ENCODE data around the gene AMPD2. TPM values are rescaled to one million over a fixed set of nuclear protein-coding genes. Genes with fewer than 3 reads are reported as not detected.
"Not testable (repeated sequence)": the region's sequence is repeated elsewhere in the genome, so short reads cannot be mapped to it uniquely, and the experiment has no call there.

The AMPD2 gene
- polyA plus RNA-seq, 1 donor (not counting 4 experiments of a cell fraction or from before 2014, with no cell fraction given): 17.6 TPM

DNA sequence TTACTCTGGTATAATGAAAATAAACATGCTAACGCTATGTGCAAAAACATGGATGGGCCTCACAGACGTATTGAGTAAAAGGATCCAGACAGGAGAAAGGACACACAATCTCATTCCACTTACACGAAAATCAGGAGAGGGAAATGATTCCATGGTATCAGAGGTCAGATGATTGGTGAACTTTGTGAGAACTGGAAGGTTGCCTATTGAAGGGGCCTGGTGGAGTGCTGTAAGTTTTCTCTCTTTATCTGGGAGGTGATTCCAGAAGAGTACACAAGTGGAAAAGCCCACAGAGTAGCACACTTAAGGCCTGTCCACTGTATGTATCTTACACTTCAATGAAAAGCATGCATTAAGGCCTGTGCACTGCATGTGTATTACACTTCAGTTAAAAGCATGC, 57.8 kb downstream of the AMPD2 start:
- H3K27ac ChIP-seq (ENCODE audit: control insufficient read depth, insufficient read depth, low read length): no peak overlapping the region
- H4K20me1 ChIP-seq (ENCODE audit: control insufficient read depth, extremely low read depth, insufficient read depth, low read length): no peaks in the 10 kb centered on the region
- no peaks in the 10 kb centered on the region for H3K36me3 ChIP-seq (ENCODE audit: control insufficient read depth in 2 of 2, extremely low read depth in 1 of 2, insufficient read depth in 2 of 2, low read length in 2 of 2)
- no peaks in the 10 kb centered on the region for H3K9me1 ChIP-seq (ENCODE audit: control insufficient read depth, extremely low read depth, insufficient read depth, low read length)
- dilution Hi-C loops (cut with MboI; ENCODE audit: extremely low pct_ligation_motif_present, low sequenced_read_pairs): no loop called here
- no peak overlapping the region for H3K9ac ChIP-seq (ENCODE audit: control insufficient read depth, extremely low read depth, insufficient read depth, low read length)
- H2AFZ ChIP-seq (ENCODE audit: control insufficient read depth, low read length): no peak overlapping the region
- TF ChIP-seq EZH2 (IDR thresholded peaks at IDR 0.05; ENCODE audit: low read length) (no peak), CTCF (optimal IDR thresholded peaks at IDR 0.05 in 1 of 3, IDR thresholded peaks at IDR 0.05 in 1 of 3, conservative IDR thresholded peaks at IDR 0.05 in 1 of 3; ENCODE audit: extremely low read depth in 1 of 3, insufficient read depth in 2 of 3, low read length in 3 of 3) (no peak)
- no peak overlapping the region for H3K4me2 ChIP-seq (ENCODE audit: control insufficient read depth, extremely low read depth, insufficient read depth, low read depth, low read length)
- FAIRE-seq (no peak), DNase-seq (ENCODE audit: low read depth, low spot score) (no peak)
- no peaks in the 10 kb centered on the region for H3K27me3 ChIP-seq (ENCODE audit: control insufficient read depth, extremely low read depth, insufficient read depth, low read length)
- no peak overlapping the region for H3K4me3 ChIP-seq (ENCODE audit: control insufficient read depth in 2 of 3, extremely low read depth in 1 of 3, insufficient read depth in 2 of 3, low read depth in 1 of 3, low read length in 3 of 3)
- H3K9me3 ChIP-seq (ENCODE audit: control insufficient read depth, low read depth, low read length): no peaks in the 10 kb centered on the region
- no peaks in the 10 kb centered on the region for H3K4me1 ChIP-seq (ENCODE audit: control insufficient read depth, extremely low read depth, insufficient read depth, low read length)
- no peaks in the 10 kb centered on the region for H3K79me2 ChIP-seq (ENCODE audit: control insufficient read depth, insufficient read depth, low read length)

- H3K4me1 ChIP-seq (ENCODE audit: control insufficient read depth, extremely low read depth, insufficient read depth, low read length); H3K36me3 ChIP-seq (ENCODE audit: control insufficient read depth in 2 of 2, extremely low read depth in 1 of 2, insufficient read depth in 2 of 2, low read length in 2 of 2); dilution Hi-C loops (cut with MboI; ENCODE audit: extremely low pct_ligation_motif_present, low sequenced_read_pairs); H3K79me2 ChIP-seq (ENCODE audit: control insufficient read depth, insufficient read depth, low read length); FAIRE-seq; H3K9me1 ChIP-seq (ENCODE audit: control insufficient read depth, extremely low read depth, insufficient read depth, low read length); H3K9me3 ChIP-seq (ENCODE audit: control insufficient read depth, low read depth, low read length); DNase-seq (ENCODE audit: low read depth, low spot score); H3K27me3 ChIP-seq (ENCODE audit: control insufficient read depth, extremely low read depth, insufficient read depth, low read length); H4K20me1 ChIP-seq (ENCODE audit: control insufficient read depth, extremely low read depth, insufficient read depth, low read length); H3K9ac ChIP-seq (ENCODE audit: control insufficient read depth, extremely low read depth, insufficient read depth, low read length); H3K27ac ChIP-seq (ENCODE audit: control insufficient read depth, insufficient read depth, low read length); H2AFZ ChIP-seq (ENCODE audit: control insufficient read depth, low read length); H3K4me2 ChIP-seq (ENCODE audit: control insufficient read depth, extremely low read depth, insufficient read depth, low read depth, low read length); H3K4me3 ChIP-seq (ENCODE audit: control insufficient read depth in 2 of 3, extremely low read depth in 1 of 3, insufficient read depth in 2 of 3, low read depth in 1 of 3, low read length in 3 of 3): not testable (repeated sequence)
Observed at GRCh38 chr1:109678637-109679036, 59.0 kb downstream of the AMPD2 start.

Small RNA genes lying within 50 kb of the gene (small RNA-seq; reads per million reads assigned to genes)
- 0 to 1.5 (median 1.3) reads per million in 3 experiments for gene RNU6V (ENCODE audit: insufficient read length in 3 of 3, low read depth in 3 of 3, low replicate concordance in 1 of 3)

Other genes with a start within 250 kb of the AMPD2 start
- 1.3 to 2.8 TPM (median 1.6 TPM) in 3 replicates for gene SORT1, start 221.9 kb upstream of the AMPD2 start, polyA plus RNA-seq
- gene PSMA5, start 193.4 kb upstream of the AMPD2 start, polyA plus RNA-seq: 111 to 150 TPM (median 131 TPM) in 3 replicates
- not detected in 3 replicates for gene SYPL2, start 153.3 kb upstream of the AMPD2 start, polyA plus RNA-seq
- 1.2 to 2.0 TPM (median 1.5 TPM) in 3 replicates for gene ATXN7L2, start 135.9 kb upstream of the AMPD2 start, polyA plus RNA-seq
- 4.9 to 7.6 TPM (median 5.0 TPM) in 3 replicates for gene CYB561D1, start 125.7 kb upstream of the AMPD2 start, polyA plus RNA-seq
- 0.20 to 0.26 TPM (median 0.24 TPM) in 3 replicates for gene AMIGO1, start 110.1 kb upstream of the AMPD2 start, polyA plus RNA-seq
- gene GPR61, start 80.0 kb upstream of the AMPD2 start, polyA plus RNA-seq: 0.12 to 0.17 TPM in 2 of 3 replicates, not detected in the other
- 8.3 to 14.1 TPM (median 10.3 TPM) in 3 replicates for gene GNAI3, start 71.2 kb upstream of the AMPD2 start, polyA plus RNA-seq
- gene GNAT2, start 221 bp upstream of the AMPD2 start, polyA plus RNA-seq: 0.17 to 0.23 TPM in 2 of 3 replicates, not detected in the other
- gene GSTM4, start 36.3 kb downstream of the AMPD2 start, polyA plus RNA-seq: 13.3 to 15.9 TPM (median 14.1 TPM) in 3 replicates
- gene GSTM2, start 48.2 kb downstream of the AMPD2 start, polyA plus RNA-seq: 11.1 to 14.9 TPM (median 14.7 TPM) in 3 replicates
- gene GSTM1, start 68.0 kb downstream of the AMPD2 start, polyA plus RNA-seq: 11.2 to 18.2 TPM (median 13.5 TPM) in 3 replicates
- gene GSTM5, start 92.4 kb downstream of the AMPD2 start, polyA plus RNA-seq: not detected in 3 replicates
- gene GSTM3, start 121.2 kb downstream of the AMPD2 start, polyA plus RNA-seq: 113 to 158 TPM (median 115 TPM) in 3 replicates
- not detected in 3 replicates for gene EPS8L3, start 144.1 kb downstream of the AMPD2 start, polyA plus RNA-seq